ENCODE measurements around the gene LRRC26.
"Not testable (repeated sequence)": the region's sequence is repeated elsewhere in the genome, so short reads cannot be mapped to it uniquely, and the experiment has no call there.

GRCh38 chr9:137135154-137135553 is 34.7 kb downstream of the LRRC26 start:
- not testable (repeated sequence) for TF ChIP-seq NFRKB (IDR thresholded peaks at IDR 0.05); BHLHE40 (IDR thresholded peaks at IDR 0.05; ENCODE audit: borderline replicate concordance)
